GM13976 (cell line): ENCODE results near the gene LHFPL5.

Experiments
- DNase-seq: peaks from one replicate; pipeline ENCODE4 v3.0.0; 2012; ENCODE audit warnings: low spot score
- in situ Hi-C: fragments of 300-500 bp; cut with MboI; formaldehyde crosslinking; loops from one replicate; pipeline ENCODE4 v1.12.0; 2022; ENCODE audit warnings: low sequenced_read_pairs, mixed read lengths, inconsistent platforms; ENCODE audit not compliant: unreplicated experiment
- TF ChIP-seq, protein P1 (sequence below): IDR thresholded peaks from 2 replicates; pipeline ENCODE4 v1.5.1; 2012; ENCODE audit warnings: borderline replicate concordance, mild to moderate bottlenecking; ENCODE audit not compliant: insufficient read depth; ENCODE audit errors: extremely low read depth, missing control alignments, control extremely low read depth

LHFPL5 gene

GRCh38 chr6:35859367-35859766, 54.2 kb downstream of the LHFPL5 start:
- in situ Hi-C loops: no loop called here
- TF ChIP-seq, protein P1, sequence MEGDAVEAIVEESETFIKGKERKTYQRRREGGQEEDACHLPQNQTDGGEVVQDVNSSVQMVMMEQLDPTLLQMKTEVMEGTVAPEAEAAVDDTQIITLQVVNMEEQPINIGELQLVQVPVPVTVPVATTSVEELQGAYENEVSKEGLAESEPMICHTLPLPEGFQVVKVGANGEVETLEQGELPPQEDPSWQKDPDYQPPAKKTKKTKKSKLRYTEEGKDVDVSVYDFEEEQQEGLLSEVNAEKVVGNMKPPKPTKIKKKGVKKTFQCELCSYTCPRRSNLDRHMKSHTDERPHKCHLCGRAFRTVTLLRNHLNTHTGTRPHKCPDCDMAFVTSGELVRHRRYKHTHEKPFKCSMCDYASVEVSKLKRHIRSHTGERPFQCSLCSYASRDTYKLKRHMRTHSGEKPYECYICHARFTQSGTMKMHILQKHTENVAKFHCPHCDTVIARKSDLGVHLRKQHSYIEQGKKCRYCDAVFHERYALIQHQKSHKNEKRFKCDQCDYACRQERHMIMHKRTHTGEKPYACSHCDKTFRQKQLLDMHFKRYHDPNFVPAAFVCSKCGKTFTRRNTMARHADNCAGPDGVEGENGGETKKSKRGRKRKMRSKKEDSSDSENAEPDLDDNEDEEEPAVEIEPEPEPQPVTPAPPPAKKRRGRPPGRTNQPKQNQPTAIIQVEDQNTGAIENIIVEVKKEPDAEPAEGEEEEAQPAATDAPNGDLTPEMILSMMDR: no peak
- no peak for DNase-seq
